Measurements from ENCODE around the gene ASF1B.

ASF1B gene

GRCh38 chr19:14119644-14120496 lies 16.5 kb downstream of the ASF1B start:
- peak overlapping the region; percentile 89 to 100 (median 99) for H3K4me2 ChIP-seq
- H3K4me3 ChIP-seq: peak overlapping the region in 8 of 10 experiments; percentile 78 to 98 (median 94); a peak in 14 of 20 replicates
- no peaks in the 10 kb centered on the region for H3K9me3 ChIP-seq (replicated peaks in 1 of 11)
- no peaks in the 10 kb centered on the region for H3K27me3 ChIP-seq
- H3K9ac ChIP-seq: peak overlapping the region; percentile 86 to 97 (median 93)
- peak overlapping the region; percentile 92 to 98 (median 96) for H3K27ac ChIP-seq
- peaks cover 0 to 21% (median 5%) of the 10 kb centered on the region in 11 experiments; a peak in 9 of 22 replicates for H4K20me1 ChIP-seq
- TF ChIP-seq Cebpa-rat (IDR thresholded peaks at IDR 0.05): no peak
- peaks cover 0 to 56% (median 46%) of the 10 kb centered on the region in 11 experiments; a peak in 19 of 22 replicates for H3K36me3 ChIP-seq
- peaks cover 41 to 61% (median 47%) of the 10 kb centered on the region in 10 experiments for H3K4me1 ChIP-seq

GRCh38 chr19:14119146-14119545 lies 17.2 kb downstream of the ASF1B start:
- Histone ChIP-seq H3K27ac (peak overlapping the region; percentile 92 to 98 (median 96)), H3K4me3 (peak overlapping the region; percentile 78 to 98 (median 92); a peak in 18 of 20 replicates)

DNA sequence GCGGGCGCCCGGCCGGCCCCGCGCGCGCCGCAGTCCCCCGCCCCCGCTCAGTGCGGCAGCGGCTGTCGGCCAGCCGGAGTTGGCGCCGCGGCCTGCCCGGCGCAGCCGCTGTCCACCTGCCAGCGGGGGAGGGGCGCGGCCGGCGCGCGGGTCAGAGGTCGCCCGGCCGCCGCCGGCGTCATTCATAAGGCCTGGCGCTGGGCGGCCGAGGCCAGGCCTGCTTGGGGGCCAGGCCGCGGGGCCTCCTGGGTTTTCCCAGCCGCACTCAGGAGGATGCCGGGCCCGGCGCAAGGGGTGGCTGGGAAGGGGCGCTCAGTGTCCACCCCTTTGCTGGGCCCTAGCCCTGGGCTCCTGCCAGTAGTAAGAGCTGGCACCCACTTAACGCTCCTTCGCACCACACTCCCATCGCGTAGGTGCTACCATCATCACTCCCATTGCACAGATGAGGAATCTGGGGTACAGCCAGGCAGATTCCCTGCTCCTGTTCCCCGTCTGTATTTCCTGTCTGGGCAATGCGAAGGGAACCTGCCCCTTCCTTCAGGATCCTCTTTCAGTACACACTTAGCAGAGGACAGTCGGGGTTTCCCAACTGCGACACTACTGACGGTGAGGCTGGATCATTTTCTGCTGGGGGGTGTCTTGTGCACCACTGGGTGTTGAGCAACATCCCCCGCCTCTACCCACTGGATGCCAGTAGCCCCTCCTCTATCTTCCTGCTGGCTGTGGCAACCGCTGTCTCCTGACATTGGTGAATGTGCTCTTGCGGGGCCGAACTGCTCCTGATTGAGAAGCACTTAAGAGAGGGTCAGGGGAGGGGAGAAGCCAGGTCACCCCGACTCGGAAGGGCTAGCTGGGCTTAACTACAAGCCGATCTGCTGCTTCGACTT lies 18.0 kb downstream of the ASF1B start:
- peaks cover 0 to 41% (median 31%) of the 10 kb centered on the region in 11 experiments; a peak in 16 of 22 replicates for H3K36me3 ChIP-seq
- peaks cover 56 to 75% (median 61%) of the 10 kb centered on the region in 10 experiments for H3K4me1 ChIP-seq
- peak overlapping the region; percentile 86 to 97 (median 93) for H3K9ac ChIP-seq
- H4K20me1 ChIP-seq: peaks cover 0 to 35% (median 17%) of the 10 kb centered on the region in 11 experiments; a peak in 17 of 22 replicates
- peak overlapping the region; percentile 92 to 98 (median 96) for H3K27ac ChIP-seq
- no peaks in the 10 kb centered on the region for H3K9me3 ChIP-seq (replicated peaks in 1 of 11)
- no peaks in the 10 kb centered on the region for H3K27me3 ChIP-seq
- peak; percentile 88 to 99 (median 96) for TF ChIP-seq Cebpa-rat (IDR thresholded peaks at IDR 0.05)
- peak overlapping the region; percentile 78 to 98 (median 92) for H3K4me3 ChIP-seq
- H3K4me2 ChIP-seq: peak overlapping the region; percentile 89 to 100 (median 99)

More at GRCh38 chr19:14119146-14119545, 17.2 kb downstream of the ASF1B start:
- TF ChIP-seq Cebpa-rat (IDR thresholded peaks at IDR 0.05): no peak
- H3K36me3 ChIP-seq: peaks cover 0 to 48% (median 39%) of the 10 kb centered on the region in 11 experiments; a peak in 17 of 22 replicates
- peak overlapping the region; percentile 86 to 97 (median 93) for H3K9ac ChIP-seq
- peaks cover 49 to 68% (median 54%) of the 10 kb centered on the region in 10 experiments for H3K4me1 ChIP-seq
- no peaks in the 10 kb centered on the region for H3K27me3 ChIP-seq
- peak overlapping the region; percentile 89 to 100 (median 99) for H3K4me2 ChIP-seq
- no peaks in the 10 kb centered on the region for H3K9me3 ChIP-seq (replicated peaks in 1 of 11)
- peaks cover 0 to 27% (median 10%) of the 10 kb centered on the region in 11 experiments; a peak in 15 of 22 replicates for H4K20me1 ChIP-seq

DNA sequence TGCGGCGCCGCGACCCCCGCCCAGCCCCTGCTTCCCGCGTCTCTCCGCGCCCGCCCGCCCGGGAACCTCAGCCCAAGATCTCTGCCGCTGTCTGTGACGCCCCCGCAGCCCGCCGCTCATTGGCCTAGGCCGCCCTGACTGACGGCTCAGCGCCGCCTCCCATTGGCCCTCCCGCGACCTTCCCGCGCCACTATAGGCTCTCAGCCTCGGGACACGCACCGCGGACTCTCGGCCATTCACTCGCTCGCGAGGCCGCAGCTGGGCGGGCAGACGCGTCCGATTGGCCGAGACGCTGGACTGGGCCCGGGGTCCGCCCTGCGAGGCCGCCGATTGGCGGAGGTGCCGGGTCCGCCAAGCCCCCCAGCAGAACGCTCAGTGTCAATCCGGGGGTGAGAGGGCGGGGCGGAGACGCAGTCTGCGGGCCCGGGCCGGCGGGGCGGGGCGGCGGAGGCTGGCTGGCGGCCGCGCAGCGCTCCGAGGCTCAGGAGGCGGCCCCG lies 18.7 kb downstream of the ASF1B start, which contains the start of gene PRKACA:
Gene PRKACA, minus strand, starts transcription at position 95 of the 497 bp plus-strand sequence. CDS start 215 bp downstream, outside the sequence.
- no peaks in the 10 kb centered on the region for H3K9me3 ChIP-seq (replicated peaks in 1 of 11)
- peak within 1 kb of the TSS; percentile 92 to 98 (median 96) for H3K27ac ChIP-seq
- H3K4me2 ChIP-seq: peak within 1 kb of the TSS; percentile 95 to 100 (median 99)
- H3K36me3 ChIP-seq: peaks cover 0 to 38% (median 26%) of the 10 kb centered on the region in 11 experiments; a peak in 16 of 22 replicates
- H3K27me3 ChIP-seq: no peaks in the 10 kb centered on the region
- peak within 1 kb of the TSS; percentile 86 to 97 (median 93) for H3K9ac ChIP-seq
- no peak for TF ChIP-seq Cebpa-rat (IDR thresholded peaks at IDR 0.05)
- peaks cover 0 to 42% (median 24%) of the 10 kb centered on the region in 11 experiments; a peak in 18 of 22 replicates for H4K20me1 ChIP-seq
- H3K4me3 ChIP-seq: peak within 1 kb of the TSS; percentile 88 to 98 (median 96)
- H3K4me1 ChIP-seq: peaks cover 63 to 81% (median 68%) of the 10 kb centered on the region in 10 experiments

- Histone ChIP-seq H4K20me1 (peaks cover 0 to 47% (median 30%) of the 10 kb centered on the region in 11 experiments; a peak in 18 of 22 replicates), H3K9me3 (replicated peaks in 1 of 11) (no peaks in the 10 kb centered on the region), H3K27me3 (no peaks in the 10 kb centered on the region), H3K4me2 (peak overlapping the region; percentile 87 to 100 (median 98)), H3K27ac (peak overlapping the region; percentile 62 to 93 (median 78); a peak in 21 of 22 replicates), H3K4me1 (peaks cover 68 to 83% (median 74%) of the 10 kb centered on the region in 10 experiments), H3K4me3 (peak overlapping the region; percentile 88 to 98 (median 96)), H3K9ac (peak overlapping the region; percentile 81 to 96 (median 90)), H3K36me3 (peaks cover 0 to 36% (median 20%) of the 10 kb centered on the region in 11 experiments; a peak in 16 of 22 replicates)
- no peak for TF ChIP-seq Cebpa-rat (IDR thresholded peaks at IDR 0.05)
Measured at GRCh38 chr19:14116918-14117578, 19.3 kb downstream of the ASF1B start.

DNA sequence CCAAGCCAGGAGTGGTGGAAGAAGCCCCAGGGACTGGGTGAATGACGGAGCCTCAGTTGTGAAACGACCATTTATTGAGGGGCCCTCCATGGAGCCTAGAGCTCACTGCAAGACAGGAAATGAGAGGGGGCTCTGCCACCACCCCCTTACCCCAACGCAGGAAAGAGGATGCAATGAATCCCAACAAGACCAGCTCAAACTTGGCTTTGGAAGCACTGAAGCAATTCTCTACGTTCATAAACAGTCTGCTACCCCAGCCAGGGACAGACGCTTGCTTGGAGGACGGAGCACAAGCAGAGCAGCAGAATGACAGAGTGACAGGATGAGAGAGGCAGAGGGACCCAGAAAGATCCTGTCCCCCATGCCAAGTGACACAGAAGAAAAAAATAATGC lies 19.9 kb downstream of the ASF1B start:
- Histone ChIP-seq H4K20me1 (peaks cover under 1 to 52% (median 34%) of the 10 kb centered on the region in 11 experiments; a peak in 18 of 22 replicates), H3K27ac (peak overlapping the region; percentile 62 to 93 (median 78); a peak in 20 of 22 replicates), H3K9me3 (replicated peaks in 1 of 11) (no peaks in the 10 kb centered on the region), H3K36me3 (peaks cover 3 to 33% (median 17%) of the 10 kb centered on the region in 11 experiments; a peak in 18 of 22 replicates), H3K4me2 (peak overlapping the region; percentile 87 to 100 (median 98)), H3K4me3 (peak overlapping the region; percentile 88 to 98 (median 96)), H3K27me3 (no peaks in the 10 kb centered on the region), H3K4me1 (peaks cover 68 to 85% (median 76%) of the 10 kb centered on the region in 10 experiments), H3K9ac (peak overlapping the region; percentile 81 to 96 (median 90))
- no peak for TF ChIP-seq Cebpa-rat (IDR thresholded peaks at IDR 0.05)

GRCh38 chr19:14115756-14116155 lies 20.6 kb downstream of the ASF1B start:
- TF ChIP-seq Cebpa-rat (IDR thresholded peaks at IDR 0.05): no peak
- Histone ChIP-seq H3K27ac (peak overlapping the region in 10 of 11 experiments; percentile 41 to 93 (median 78); a peak in 19 of 22 replicates), H3K36me3 (peaks cover 4 to 31% (median 11%) of the 10 kb centered on the region in 11 experiments; a peak in 17 of 22 replicates), H3K9ac (peak overlapping the region; percentile 2 to 96 (median 89); a peak in 19 of 22 replicates), H3K4me3 (peak overlapping the region in 9 of 10 experiments; percentile 90 to 98 (median 96); a peak in 17 of 20 replicates), H3K4me2 (peak overlapping the region; percentile 87 to 100 (median 98)), H3K4me1 (peaks cover 68 to 85% (median 75%) of the 10 kb centered on the region in 10 experiments), H3K9me3 (replicated peaks in 1 of 11) (no peaks in the 10 kb centered on the region), H3K27me3 (no peaks in the 10 kb centered on the region), H4K20me1 (peaks cover 6 to 60% (median 41%) of the 10 kb centered on the region in 11 experiments; a peak in 20 of 22 replicates)

All from BLaER1 treated with 17β-estradiol and CSF1 and Interleukin-3, amounts not matched to agents 10 nM and 100 nM (cell line).